OCI-LY7 (cell line): ENCODE data around the gene TK2. TPM values are rescaled to one million over a fixed set of nuclear protein-coding genes. Genes with fewer than 3 reads are reported as not detected.

ENCODE experiments used
- BruUV-seq: library from RNA; stranded (reverse); fragments of 400-500 nt; replicated peaks from 2 replicates; lab custom pipeline; 2021; lab: Mats Ljungman, UMichigan
- CTCF ChIA-PET: fragments of 300-600 bp; sonication (Branson Sonifier 250); formaldehyde crosslinking; loops from one replicate; lab custom pipeline; 2022; ENCODE audit warnings: antibody characterized with exemption; ENCODE audit not compliant: unreplicated experiment; lab: Charles Lee
- POLR2A ChIA-PET: fragments of 300-600 bp; sonication (Branson Sonifier 250); formaldehyde crosslinking; loops from one replicate; lab custom pipeline; 2022; ENCODE audit warnings: antibody characterized with exemption; lab: Charles Lee
- DNase-seq: peaks from one replicate; pipeline ENCODE4 v3.0.0-alpha.2; 2015; ENCODE audit warnings: low spot score
- H2AFZ ChIP-seq: fragments of 200-600 bp; sonication (generic), shearing (Covaris generic); 2 replicates; pipeline ENCODE4 v1.6.1; 2014; ENCODE audit warnings: mild to moderate bottlenecking, antibody characterized with exemption, low read length, moderate library complexity
- H3K27ac ChIP-seq: fragments of 200-600 bp; sonication (generic); 2 replicates; pipeline ENCODE4 v1.5.1; 2014; ENCODE audit warnings: mixed run types, low read depth, mild to moderate bottlenecking, moderate library complexity, low read length, inconsistent platforms; ENCODE audit not compliant: poor library complexity, severe bottlenecking
- H3K36me3 ChIP-seq: fragments of 200-600 bp; sonication (generic); 2 replicates; pipeline ENCODE4 v1.6.1; 2014; ENCODE audit warnings: mild to moderate bottlenecking, antibody characterized with exemption, low read length, moderate library complexity, mixed read lengths; ENCODE audit not compliant: insufficient read depth
- H3K4me1 ChIP-seq: fragments of 200-600 bp; sonication (generic); 2 replicates; pipeline ENCODE4 v1.5.1; 2014; ENCODE audit warnings: mild to moderate bottlenecking, low read length; ENCODE audit not compliant: insufficient read depth, poor library complexity, severe bottlenecking
- H3K4me2 ChIP-seq: fragments of 200-600 bp; sonication (generic); 2 replicates; pipeline ENCODE4 v1.6.1; 2014; ENCODE audit warnings: mild to moderate bottlenecking, low read length
- H3K4me3 ChIP-seq: fragments of 200-600 bp; sonication (generic); 2 replicates; pipeline ENCODE4 v1.5.1; 2014; ENCODE audit warnings: mild to moderate bottlenecking, low read depth, low read length; ENCODE audit not compliant: poor library complexity, severe bottlenecking
- H3K79me2 ChIP-seq: fragments of 200-600 bp; sonication (generic); 2 replicates; pipeline ENCODE4 v1.6.1; 2016; ENCODE audit warnings: low read depth, mild to moderate bottlenecking, low read length, moderate library complexity, mixed read lengths; ENCODE audit not compliant: insufficient read depth
- H3K9me2 ChIP-seq: fragments of 200-600 bp; sonication (generic); 2 replicates; pipeline ENCODE4 v1.6.1; 2016; ENCODE audit warnings: mild to moderate bottlenecking, low read length, mixed read lengths; ENCODE audit not compliant: insufficient read depth
- H3K9me3 ChIP-seq: fragments of 200-600 bp; sonication (generic); 2 replicates; pipeline ENCODE4 v1.6.1; 2014; ENCODE audit warnings: mild to moderate bottlenecking, mixed run types, low read length, mixed read lengths
- H4K20me1 ChIP-seq: fragments of 200-600 bp; sonication (generic); 2 replicates; pipeline ENCODE4 v1.6.1; 2014; ENCODE audit warnings: mild to moderate bottlenecking, antibody characterized with exemption, low read length, moderate library complexity, mixed read lengths; ENCODE audit not compliant: insufficient read depth
- EZH2phosphoT487 ChIP-seq: fragments of 200-600 bp; sonication (generic); IDR thresholded peaks from 2 replicates; pipeline ENCODE4 v1.6.1; 2018; ENCODE audit warnings: low read depth, borderline replicate concordance, mild to moderate bottlenecking, mixed run types, antibody characterized with exemption, low read length, moderate library complexity, mixed read lengths
- intact Hi-C: fragments of 100-400 bp; cut with micrococcal nuclease; formaldehyde crosslinking; loops from one replicate; pipeline ENCODE4 v1.10.0; 2022; ENCODE audit not compliant: unreplicated experiment
- total RNA-seq, 2 experiments: library from RNA; depleted of rRNA in 1 of 2; stranded (reverse); fragments of >200 nt in 1 of 2; shearing (Covaris generic) in 1 of 2; gene quantifications; 2 replicates each; pipeline ENCODE4 v1.2.3, GENCODE V29; 2014 to 2022
- TF ChIP-seq, protein P1 (sequence below): fragments of 200-600 bp; sonication (generic); conservative IDR thresholded peaks from 2 replicates; pipeline ENCODE4 v1.5.1; 2014; ENCODE audit warnings: mild to moderate bottlenecking, antibody characterized with exemption, low read length, moderate library complexity, mixed read lengths

The TK2 gene
- total RNA-seq, 2 experiments from 2014 or later: 0.06 to 1.9 TPM

DNA sequence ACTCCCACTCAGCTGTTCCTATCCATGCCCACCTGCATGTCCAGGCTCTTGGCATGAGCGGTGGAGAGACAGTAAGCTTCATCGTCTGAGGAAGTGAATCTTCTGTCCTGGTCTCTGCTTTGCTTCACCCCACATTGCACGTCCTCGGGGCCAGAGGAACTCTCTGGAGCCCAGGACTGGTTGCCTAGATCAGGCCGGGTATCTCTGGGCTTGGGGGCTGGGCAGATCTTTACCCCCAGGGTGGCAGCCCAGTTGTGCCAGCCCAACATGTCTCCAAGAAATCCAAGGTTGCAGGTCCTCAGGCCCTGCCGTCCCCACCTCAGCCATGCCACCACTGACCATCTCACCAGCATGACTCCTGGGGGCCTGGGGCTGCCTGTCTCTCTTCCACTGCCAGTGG is 64.5 kb downstream of the TK2 start:
- DNase-seq: no peak
- H3K27ac ChIP-seq: no peak overlapping the region
- no peaks in the 10 kb centered on the region for H3K36me3 ChIP-seq
- H3K79me2 ChIP-seq: no peaks in the 10 kb centered on the region
- H3K9me2 ChIP-seq: no peaks in the 10 kb centered on the region
- H2AFZ ChIP-seq: no peak overlapping the region
- no peak overlapping the region for H3K4me2 ChIP-seq
- H4K20me1 ChIP-seq: no peaks in the 10 kb centered on the region
- no peaks in the 10 kb centered on the region for H3K9me3 ChIP-seq
- intact Hi-C loops: no loop called here
- ChIA-PET CTCF (no interaction called here), POLR2A (interaction anchor here (1.0 kb wide), 1 partner anchor 78 kb away, joined by 4 read pairs; no protein-coding TSS in a partner anchor)
- TF ChIP-seq, protein P1, sequence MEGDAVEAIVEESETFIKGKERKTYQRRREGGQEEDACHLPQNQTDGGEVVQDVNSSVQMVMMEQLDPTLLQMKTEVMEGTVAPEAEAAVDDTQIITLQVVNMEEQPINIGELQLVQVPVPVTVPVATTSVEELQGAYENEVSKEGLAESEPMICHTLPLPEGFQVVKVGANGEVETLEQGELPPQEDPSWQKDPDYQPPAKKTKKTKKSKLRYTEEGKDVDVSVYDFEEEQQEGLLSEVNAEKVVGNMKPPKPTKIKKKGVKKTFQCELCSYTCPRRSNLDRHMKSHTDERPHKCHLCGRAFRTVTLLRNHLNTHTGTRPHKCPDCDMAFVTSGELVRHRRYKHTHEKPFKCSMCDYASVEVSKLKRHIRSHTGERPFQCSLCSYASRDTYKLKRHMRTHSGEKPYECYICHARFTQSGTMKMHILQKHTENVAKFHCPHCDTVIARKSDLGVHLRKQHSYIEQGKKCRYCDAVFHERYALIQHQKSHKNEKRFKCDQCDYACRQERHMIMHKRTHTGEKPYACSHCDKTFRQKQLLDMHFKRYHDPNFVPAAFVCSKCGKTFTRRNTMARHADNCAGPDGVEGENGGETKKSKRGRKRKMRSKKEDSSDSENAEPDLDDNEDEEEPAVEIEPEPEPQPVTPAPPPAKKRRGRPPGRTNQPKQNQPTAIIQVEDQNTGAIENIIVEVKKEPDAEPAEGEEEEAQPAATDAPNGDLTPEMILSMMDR: no peak
- TF ChIP-seq EZH2phosphoT487: no peak
- H3K4me3 ChIP-seq: no peak overlapping the region
- no peaks in the 10 kb centered on the region for H3K4me1 ChIP-seq
- BruUV-seq: no TSS peak

- Histone ChIP-seq H3K4me1 (no peaks in the 10 kb centered on the region), H3K27ac (no peak overlapping the region), H3K36me3 (no peaks in the 10 kb centered on the region), H3K4me2 (no peak overlapping the region), H2AFZ (no peak overlapping the region), H3K79me2 (no peaks in the 10 kb centered on the region), H3K4me3 (no peak overlapping the region), H4K20me1 (no peaks in the 10 kb centered on the region), H3K9me2 (no peaks in the 10 kb centered on the region), H3K9me3 (no peaks in the 10 kb centered on the region)
- intact Hi-C loops: no loop called here
- no TSS peak for BruUV-seq
- TF ChIP-seq, protein P1: 0 out of 2 replicates have a peak, but pooled peaks have one; percentile 21
- TF ChIP-seq EZH2phosphoT487: no peak
- ChIA-PET POLR2A (interaction anchor here (1.0 kb wide), 1 partner anchor 79 kb away, joined by 4 read pairs; no protein-coding TSS in a partner anchor), CTCF (no interaction called here)
- peak; percentile 24 for DNase-seq
Observed at GRCh38 chr16:66484453-66485213, 65.3 kb downstream of the TK2 start.
